ENCODE measurements around the gene KSR2. TPM values are rescaled to one million over a fixed set of nuclear protein-coding genes. Genes with fewer than 3 reads are reported as not detected.

The KSR2 gene
- total RNA-seq, 1 experiment from 2014 or later = 1.3 TPM

GRCh38 chr12:117896009-117896408 is 72.8 kb downstream of the KSR2 start:
- Histone ChIP-seq H3K27me3 (ENCODE audit: insufficient read depth, low read length) (no peaks in the 10 kb centered on the region), H4K5ac (ENCODE audit: insufficient read length, low read depth, low read length) (no peak overlapping the region), H4K20me1 (ENCODE audit: control insufficient read depth, insufficient read depth, insufficient read length) (no peaks in the 10 kb centered on the region), H2BK12ac (ENCODE audit: insufficient read length, low read depth, low read length) (no peak overlapping the region), H3K23me2 (ENCODE audit: insufficient read length, low read depth, low read length, poor library complexity, severe bottlenecking) (no peaks in the 10 kb centered on the region), H2AK5ac (ENCODE audit: insufficient read length, low read length) (no peak overlapping the region), H4K8ac (replicated peaks; ENCODE audit: insufficient read length, low read depth, low read length) (no peak overlapping the region), H3T11ph (ENCODE audit: low read length) (no peak overlapping the region), H3K79me1 (ENCODE audit: insufficient read depth, low read depth, low read length, poor library complexity, severe bottlenecking) (no peaks in the 10 kb centered on the region), H2BK15ac (ENCODE audit: low read depth, low read length) (no peak overlapping the region), H3K14ac (ENCODE audit: insufficient read depth, low read length) (no peak overlapping the region), H2BK20ac (ENCODE audit: low read depth, low read length, poor library complexity, severe bottlenecking) (no peak overlapping the region), H3K79me2 (ENCODE audit: insufficient read depth, low read length) (no peaks in the 10 kb centered on the region), H3K4me2 (ENCODE audit: insufficient read depth, insufficient read length, low read length) (no peak overlapping the region), H2BK5ac (ENCODE audit: insufficient read length, low read length) (no peak overlapping the region), H3K4me1 (ENCODE audit: insufficient read depth, low read length) (no peaks in the 10 kb centered on the region), H3K9ac (ENCODE audit: extremely low read depth, insufficient read length, low read length) (no peak overlapping the region), H3K23ac (ENCODE audit: insufficient read length, low read depth, low read length) (no peak overlapping the region), H3K18ac (ENCODE audit: insufficient read length, low read depth, low read length) (no peak overlapping the region), H2BK120ac (ENCODE audit: low read depth, low read length, poor library complexity, severe bottlenecking) (no peak overlapping the region), H3K9me3 (ENCODE audit: control insufficient read depth, low read depth, low read length) (no peaks in the 10 kb centered on the region), H3K56ac (ENCODE audit: insufficient read length, low read depth, low read length) (no peak overlapping the region), H3K4ac (ENCODE audit: low read depth, low read length) (no peak overlapping the region), H2AFZ (ENCODE audit: low read length) (no peak overlapping the region), H4K91ac (ENCODE audit: insufficient read length, low read depth, low read length) (no peak overlapping the region), H3K27ac (ENCODE audit: insufficient read length, low read depth, low read length) (no peak overlapping the region)
- H3K9me3 Mint-ChIP-seq = peaks cover 0 to 3% of the 10 kb centered on the region in 2 experiments; a peak in 1 of 5 replicates
- WGBS (ENCODE audit: extremely low coverage, insufficient read length, low lambda C conversion rate) = no CpG with 5 or more reads among the region's 1 CpG
- H3K4me1 Mint-ChIP-seq = no peaks in the 10 kb centered on the region
- no peaks in the 10 kb centered on the region for H3K27me3 Mint-ChIP-seq (ENCODE audit: low read depth)
- no peak for TF ChIP-seq CTCF (conservative IDR thresholded peaks at IDR 0.05)
- H3K4me3 Mint-ChIP-seq = no peak overlapping the region
- H3K27ac Mint-ChIP-seq = no peak overlapping the region
- no peak for DNase-seq
- H3K36me3 Mint-ChIP-seq (ENCODE audit: insufficient read depth in 1 of 3, low read depth in 3 of 3) = 0 out of 7 replicates have a peak, but pooled peaks cover 0 to 3% (median 0%) of the 10 kb centered on the region in 3 experiments

All from H9 (cell line).